K562 (cell line): ENCODE results near the gene RNF187. TPM values are rescaled to one million over a fixed set of nuclear protein-coding genes. Genes with fewer than 3 reads are reported as not detected.

ENCODE experiments used
- ATAC-seq: fragments of 200-7000 bp; cut with Tn5 transposase; 3 replicates; pipeline ENCODE4 v1.9.1; 2020; ENCODE audit warnings: moderate library complexity
- BruUV-seq: library from RNA; stranded (reverse); fragments of 400-500 nt; replicated peaks from 2 replicates; lab custom pipeline; 2021; lab: Mats Ljungman, UMichigan
- CTCF ChIA-PET: fragments of 300-600 bp; formaldehyde crosslinking; extraction: SDS; loops from one replicate; lab custom pipeline; 2021; ENCODE audit warnings: low intra/inter-chr PET ratio; lab: Yijun Ruan, JAX
- POLR2A ChIA-PET: fragments of 300-600, 350-650 bp; sonication (Branson Sonifier 250); formaldehyde crosslinking; extraction: SDS; loops from one replicate; lab custom pipeline; 2021; ENCODE audit warnings: antibody characterized with exemption, inconsistent platforms; lab: Yijun Ruan, JAX
- DNase-seq, 4 experiments: peaks; one replicate each; pipeline versions ENCODE4 v3.0.0 to v3.0.0-alpha.2; 2011 to 2018; ENCODE audit warnings: low spot score in 3 of 4, mixed read lengths in 3 of 4; ENCODE audit errors: extremely low read depth in 1 of 4
- FAIRE-seq: peaks from 2 replicates; lab custom pipeline; 2011; peaks lifted over from hg19 to GRCh38; lab: Jason Lieb, UNC
- H2AFZ ChIP-seq: 2 replicates; pipeline ENCODE4 v1.6.0; 2011; ENCODE audit warnings: low read depth, low read length, control low read depth, inconsistent platforms
- H3K27ac ChIP-seq: fragments of 200-600 bp; 3 replicates; pipeline ENCODE4 v1.8.0; 2011; ENCODE audit warnings: low read depth, mild to moderate bottlenecking, control low read depth, inconsistent platforms, low read length, moderate library complexity, mixed read lengths; ENCODE audit errors: extremely low read depth
- H3K27me3 ChIP-seq, 2 experiments: fragments of 300-600 bp in 1 of 2; 2 replicates in 1 of 2; 3 replicates in 1 of 2; pipeline versions ENCODE4 v1.6.0 to v1.8.0; 2011; ENCODE audit warnings: inconsistent platforms in 2 of 2, low read length in 2 of 2, mild to moderate bottlenecking in 1 of 2, mixed read lengths in 1 of 2, moderate library complexity in 1 of 2; ENCODE audit not compliant: control insufficient read depth in 2 of 2, insufficient read depth in 2 of 2
- H3K36me3 ChIP-seq: fragments of 300-600 bp; 3 replicates; pipeline ENCODE4 v1.8.0; 2011; ENCODE audit warnings: mild to moderate bottlenecking, low read length, inconsistent platforms; ENCODE audit not compliant: control insufficient read depth, insufficient read depth
- H3K4me1 ChIP-seq, 2 experiments: fragments of 200-600 bp in 1 of 2; replicated peaks in 1 of 2; 2 replicates in 1 of 2; 3 replicates in 1 of 2; pipeline versions ENCODE4 v1.5.1 to v1.8.0; 2011; ENCODE audit warnings: inconsistent platforms in 2 of 2, low read length in 2 of 2, mild to moderate bottlenecking in 1 of 2, mixed read lengths in 1 of 2, moderate library complexity in 1 of 2; ENCODE audit not compliant: control insufficient read depth in 2 of 2, insufficient read depth in 2 of 2
- H3K4me2 ChIP-seq: 2 replicates; pipeline ENCODE4 v1.6.1; 2011; ENCODE audit warnings: low read length, control low read depth, inconsistent platforms, mixed read lengths; ENCODE audit not compliant: insufficient read depth
- H3K4me3 ChIP-seq: fragments of 200-600 bp; sonication (generic), shearing (Covaris generic); 2 replicates; pipeline ENCODE4 v1.5.1; 2016; ENCODE audit warnings: control low read depth, inconsistent platforms
- H3K79me2 ChIP-seq: fragments of 200-600 bp; 3 replicates; pipeline ENCODE4 v1.8.0; 2011; ENCODE audit warnings: low read length, inconsistent platforms; ENCODE audit not compliant: control insufficient read depth, insufficient read depth
- H3K9ac ChIP-seq, 2 experiments: 2 replicates each; pipeline versions ENCODE4 v1.6.0 to v1.6.1; 2011; ENCODE audit warnings: low read depth in 2 of 2, low read length in 2 of 2, control low read depth in 1 of 2, inconsistent platforms in 1 of 2, mild to moderate bottlenecking in 1 of 2, mixed read lengths in 1 of 2; ENCODE audit not compliant: insufficient read depth in 1 of 2
- H3K9me1 ChIP-seq: one replicate; pipeline ENCODE4 v1.6.0; 2011; ENCODE audit warnings: inconsistent platforms, mild to moderate bottlenecking, low read length, moderate library complexity; ENCODE audit not compliant: control insufficient read depth, insufficient read depth
- H3K9me3 ChIP-seq: replicated peaks from 2 replicates; pipeline ENCODE4 v1.5.1; 2011; ENCODE audit warnings: low read depth, low read length, inconsistent platforms; ENCODE audit not compliant: control insufficient read depth, insufficient read depth
- H4K20me1 ChIP-seq: replicated peaks from 2 replicates; pipeline ENCODE4 v1.6.1; 2011; ENCODE audit warnings: low read length, inconsistent platforms, mixed read lengths; ENCODE audit not compliant: control insufficient read depth, insufficient read depth
- ATF6 ChIP-seq: sonication (generic); formaldehyde crosslinking; IDR thresholded peaks from 2 replicates; pipeline ENCODE4 v1.4.0; 2020; ENCODE audit warnings: mild to moderate bottlenecking, missing genetic modification reagents
- FOXA3 ChIP-seq, 2 experiments: fragments of 450-650 bp in 1 of 2; sonication (generic) in 1 of 2; formaldehyde crosslinking; IDR thresholded peaks in 1 of 2; conservative IDR thresholded peaks in 1 of 2; 2 replicates each; pipeline versions ENCODE4 v1.4.0 to v1.8.0; 2020 to 2022; ENCODE audit warnings: mild to moderate bottlenecking in 2 of 2, missing genetic modification reagents in 1 of 2
- GTF2F1 ChIP-seq: IDR thresholded peaks from 2 replicates; pipeline ENCODE4 v1.6.1; 2011; ENCODE audit warnings: low read depth, low read length, improper control_type of control experiment
- HLTF ChIP-seq: fragments of 450-650 bp; IDR thresholded peaks from 2 replicates; pipeline ENCODE4 v1.6.1; 2016
- HNRNPK ChIP-seq: fragments of 200-400 bp; formaldehyde crosslinking; IDR thresholded peaks from one replicate; pipeline ENCODE4 v1.6.1; 2018; ENCODE audit warnings: mild to moderate bottlenecking, low read depth, low read length; ENCODE audit not compliant: poor library complexity, severe bottlenecking
- NCOA2 ChIP-seq, 2 experiments: fragments of 450-650 bp; IDR thresholded peaks; 2 replicates each; pipeline ENCODE4 v1.6.1; 2018; ENCODE audit warnings: mild to moderate bottlenecking in 2 of 2, moderate library complexity in 1 of 2; ENCODE audit not compliant: partially characterized antibody in 2 of 2
- NEUROD1 ChIP-seq: fragments of 150-350 bp; IDR thresholded peaks from 2 replicates; pipeline ENCODE4 v1.6.1; 2014; ENCODE audit warnings: borderline replicate concordance, low read length, low read depth; ENCODE audit not compliant: partially characterized antibody
- PHTF2 ChIP-seq: fragments of 250-450 bp; sonication (Bioruptor Pico); IDR thresholded peaks from 2 replicates; pipeline ENCODE4 v1.5.0; 2021; ENCODE audit warnings: mild to moderate bottlenecking
- SRSF3 ChIP-seq: fragments of 200-400 bp; formaldehyde crosslinking; IDR thresholded peaks from 2 replicates; pipeline ENCODE4 v1.6.1; 2016; ENCODE audit warnings: mild to moderate bottlenecking, low read length, moderate library complexity; ENCODE audit not compliant: insufficient read depth
- TSC22D4 ChIP-seq: fragments of 450-650 bp; IDR thresholded peaks from 2 replicates; pipeline ENCODE4 v1.6.1; 2016; ENCODE audit warnings: missing genetic modification characterization, missing biosample characterization, control low read depth
- VEZF1 ChIP-seq: fragments of 200-800 bp; sonication (Bioruptor generic); IDR thresholded peaks from 2 replicates; pipeline ENCODE4 v1.6.1; 2017; ENCODE audit warnings: missing genetic modification characterization, missing compliant biosample characterization
- ZBTB43 ChIP-seq: sonication (generic); formaldehyde crosslinking; IDR thresholded peaks from 2 replicates; pipeline ENCODE4 v1.8.0; 2023; ENCODE audit warnings: mild to moderate bottlenecking, missing genetic modification reagents
- ZFP91 ChIP-seq: sonication (generic); formaldehyde crosslinking; IDR thresholded peaks from 2 replicates; pipeline ENCODE4 v1.8.0; 2022; ENCODE audit warnings: mild to moderate bottlenecking, missing genetic modification reagents
- ZNF444 ChIP-seq: fragments of 250-450 bp; sonication (Bioruptor Pico); IDR thresholded peaks from 2 replicates; pipeline ENCODE4 v1.4.0; 2020; ENCODE audit warnings: mild to moderate bottlenecking, moderate library complexity
- ZNF778 ChIP-seq: fragments of 450-650 bp; formaldehyde crosslinking; IDR thresholded peaks from 2 replicates; pipeline ENCODE4 v1.4.0; 2020; ENCODE audit warnings: mild to moderate bottlenecking, moderate library complexity
- WGBS: fragments of 100-300 bp; shearing (Covaris generic); methylation state at CpG from one replicate; pipeline ENCODE4 v1.1.6; 2016; ENCODE audit warnings: low coverage, mixed read lengths; ENCODE audit not compliant: insufficient coverage; ENCODE audit errors: missing lambda C conversion rate; 5-methylcytosine and 5-hydroxymethylcytosine counted together
- in situ Hi-C: fragments of 300-500 bp; cut with MboI; formaldehyde crosslinking; loops from 4 replicates; pipeline ENCODE4 v1.15.0; 2018; ENCODE audit warnings: inconsistent platforms, mixed read lengths
- intact Hi-C: fragments of 100-400 bp; cut with micrococcal nuclease; formaldehyde crosslinking; loops from 2 replicates; pipeline ENCODE4 v1.14.2; 2022
- polyA plus RNA-seq, 8 experiments: library from polyadenylated mRNA; depleted of rRNA in 4 of 8; stranded (reverse) in 5 of 8; unstranded in 3 of 8; fragments of >200 nt; fragmentation: Nextera tagmentation in 2 of 8; fragmentation: Illumina TruSeq in 1 of 8; extraction: Ambion mirVana in 2 of 8; extraction: Trizol in 1 of 8; gene quantifications; 2 replicates each; pipeline versions ENCODE4 v1.2.1 to v1.2.3, GENCODE V29; 2011 to 2014; ENCODE audit warnings: inconsistent platforms in 1 of 8, missing spikeins in 1 of 8
- total RNA-seq, 7 experiments: library from RNA; depleted of rRNA in 6 of 7; stranded (reverse); fragments of >200 nt in 6 of 7; fragmentation: Illumina TruSeq in 2 of 7; extraction: Trizol in 2 of 7; gene quantifications; 2 replicates each; pipeline versions ENCODE4 v1.2.1 to v1.2.3, GENCODE V29; 2011 to 2021; ENCODE audit warnings: low replicate concordance in 1 of 7

RNF187 gene
- total and polyA plus RNA-seq, 9 of the 15 experiments (the other 6 are each of a cell fraction or from before 2014, with no cell fraction given) = 2.3 to 119 (median 41.9) TPM

GRCh38 chr1:228538831-228539230 lies 51.6 kb downstream of the RNF187 start:
- in situ Hi-C loops = no loop called here
- no peaks in the 10 kb centered on the region for H3K9me3 ChIP-seq
- POLR2A ChIA-PET = no interaction called here
- TF ChIP-seq ZNF444 (CRISPR knock-in tag) (no peak), TSC22D4 (tag) (no peak), PHTF2 (CRISPR knock-in tag) (no peak), HLTF (no peak), VEZF1 (CRISPR knock-in tag) (no peak), FOXA3 (CRISPR knock-in tag; conservative IDR thresholded peaks at IDR 0.05 in 1 of 2, IDR thresholded peaks at IDR 0.05 in 1 of 2) (no peak), NEUROD1 (no peak), GTF2F1 (no peak), ZBTB43 (no peak), NCOA2 (IDR thresholded peaks at IDR 0.05; ENCODE audit: partially characterized antibody in 2 of 2) (no peak), ZFP91 (no peak), SRSF3 (no peak), ATF6 (no peak), ZNF778 (CRISPR knock-in tag) (no peak), HNRNPK (no peak)

More at GRCh38 chr1:228538831-228539230, 51.6 kb downstream of the RNF187 start:
- H3K36me3 ChIP-seq = no peaks in the 10 kb centered on the region
- BruUV-seq = no TSS peak
- no peaks in the 10 kb centered on the region for H3K4me1 ChIP-seq
- WGBS = 2% methylated on average over 3 of the region's 3 CpGs
- no peaks in the 10 kb centered on the region for H4K20me1 ChIP-seq
- no peak for ATAC-seq
- intact Hi-C loops = no loop called here
- CTCF ChIA-PET = no interaction called here
- no peak overlapping the region for H2AFZ ChIP-seq
- DNase-seq = no peak
- H3K27me3 ChIP-seq = no peaks in the 10 kb centered on the region
- H3K4me2 ChIP-seq = no peak overlapping the region
- no peak overlapping the region for H3K4me3 ChIP-seq
- no peak overlapping the region for H3K27ac ChIP-seq
- no peak for FAIRE-seq
- H3K9me1 ChIP-seq = no peaks in the 10 kb centered on the region
- no peak overlapping the region for H3K9ac ChIP-seq
- no peaks in the 10 kb centered on the region for H3K79me2 ChIP-seq
